GM18508 (cell line): Measurements from ENCODE around the gene ARIH2.
"Not testable (repeated sequence)": the region's sequence is repeated elsewhere in the genome, so short reads cannot be mapped to it uniquely, and the experiment has no call there.

Source experiments
- ATAC-seq: cut with Tn5 transposase; IDR thresholded peaks from one replicate; pipeline ENCODE4 v1.9.1; 2021; ENCODE audit warnings: moderate number of reproducible peaks; ENCODE audit not compliant: insufficient read depth, unreplicated experiment

ARIH2 gene

DNA sequence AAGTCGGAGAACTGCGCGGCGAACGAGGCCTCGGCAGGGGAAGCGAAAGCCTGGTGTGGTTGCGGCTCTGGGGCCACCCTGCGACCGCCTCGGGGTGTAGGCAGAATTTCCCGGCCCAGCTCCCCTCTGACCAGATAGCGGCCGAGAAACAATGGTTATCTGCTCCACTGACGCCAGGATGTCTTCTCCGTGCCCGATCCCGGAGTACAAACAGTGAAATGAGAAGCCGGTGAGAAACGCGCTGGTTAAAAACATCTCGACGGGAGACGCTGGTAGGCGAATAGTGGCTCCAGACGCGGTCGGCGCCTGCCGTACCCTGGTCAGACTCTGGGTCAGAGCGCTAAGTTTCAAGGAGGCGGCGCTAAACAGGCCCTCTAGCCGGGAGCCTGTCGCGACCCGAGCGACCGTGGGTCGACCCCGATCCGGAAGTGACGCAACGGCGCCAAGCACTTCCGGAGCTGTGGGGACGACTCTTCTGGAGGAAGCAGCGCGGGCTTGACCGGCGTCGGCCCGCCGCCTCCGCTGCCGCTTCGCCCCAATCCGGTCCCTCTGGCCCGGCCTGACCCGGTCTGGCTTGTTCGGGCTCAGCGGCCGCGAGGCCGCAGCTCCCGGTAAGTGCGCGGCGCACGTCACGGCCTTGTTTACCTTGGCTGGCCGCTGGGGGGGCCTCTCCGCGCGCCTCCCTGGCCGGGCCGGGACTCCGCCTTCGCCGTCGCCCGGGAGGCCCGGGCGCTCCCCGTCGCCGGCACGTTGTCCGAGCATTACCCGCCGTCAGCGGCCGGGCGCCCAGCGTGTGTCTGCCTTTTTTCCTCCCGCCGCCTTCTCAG is at the start of gene ARIH2:
TSS of gene ARIH2 (plus strand) at position 455 of the 827 bp plus-strand sequence. CDS start 8,717 bp downstream, outside the sequence.
- peak; percentile 49 for ATAC-seq

DNA sequence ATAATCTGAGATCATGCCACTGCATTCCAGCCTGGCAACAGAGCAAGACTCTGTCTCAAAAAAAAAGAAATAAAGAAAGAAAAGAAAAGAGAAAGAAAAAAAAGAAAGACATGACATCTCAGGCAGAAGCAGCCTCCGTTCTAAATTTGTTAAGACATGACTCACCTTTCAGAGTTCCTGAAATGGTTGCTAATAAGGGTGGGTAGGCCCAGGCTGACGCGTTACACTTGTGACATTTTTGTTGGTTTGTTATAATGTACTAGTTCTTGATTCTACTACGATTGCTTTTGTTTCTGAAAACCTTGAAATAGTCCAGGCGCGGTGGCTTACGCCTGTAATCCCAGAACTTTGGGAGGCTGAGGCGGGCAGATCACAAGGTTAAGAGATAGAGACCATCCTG is 41.0 kb upstream of the ARIH2 start:
- ATAC-seq = no peak

DNA sequence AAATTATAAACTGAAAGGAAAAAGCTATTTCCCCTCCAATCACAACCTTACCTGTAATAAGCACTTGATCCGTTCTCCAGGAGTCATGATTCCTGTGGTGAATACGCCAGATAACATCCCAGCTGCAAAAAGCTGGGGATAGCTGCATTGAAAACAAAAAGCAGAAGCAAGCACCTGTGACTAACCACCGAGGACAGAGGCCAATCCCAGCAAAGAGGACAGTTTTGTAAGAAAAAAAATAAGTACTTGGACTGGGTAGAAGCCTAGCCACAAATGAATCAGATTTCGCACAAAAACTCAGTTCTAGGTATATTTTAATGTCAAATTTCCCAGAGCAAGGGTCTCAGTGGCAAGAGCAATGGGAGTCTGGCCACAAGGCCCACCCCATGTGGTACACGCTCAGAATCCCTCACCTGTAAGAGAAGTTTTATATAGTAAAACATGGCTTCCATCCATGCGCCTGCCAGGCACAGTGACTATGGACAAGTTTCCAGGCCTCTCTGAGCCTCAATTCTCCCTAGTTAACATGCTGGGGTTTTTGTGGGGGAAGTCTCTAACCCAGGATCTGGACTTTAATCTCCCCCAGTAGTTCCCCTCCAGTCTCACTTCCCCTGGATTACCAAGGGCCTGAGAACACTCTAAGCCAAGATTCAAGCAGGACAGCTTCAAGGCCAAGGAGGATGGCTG is 39.2 kb upstream of the ARIH2 start:
- ATAC-seq = no peak

DNA sequence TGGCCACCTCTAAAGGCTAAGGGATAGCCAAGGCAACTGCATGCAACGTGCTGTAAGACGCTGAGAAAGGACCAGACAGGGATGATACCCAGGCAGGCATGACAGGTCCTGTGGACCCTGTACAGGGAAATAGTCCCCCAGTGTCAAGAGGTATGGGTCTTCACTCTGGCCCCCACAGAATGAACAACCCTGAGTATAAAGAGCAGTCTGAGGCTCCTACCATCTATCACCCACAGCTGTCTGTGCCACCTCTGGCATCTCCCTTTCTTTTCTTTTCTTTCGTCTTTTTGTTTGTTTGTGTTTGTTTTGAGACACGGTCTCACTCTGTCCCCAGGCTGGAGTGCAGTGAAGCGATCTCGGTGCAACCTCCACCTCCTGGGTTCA is 38.7 kb upstream of the ARIH2 start:
- no peak for ATAC-seq

DNA sequence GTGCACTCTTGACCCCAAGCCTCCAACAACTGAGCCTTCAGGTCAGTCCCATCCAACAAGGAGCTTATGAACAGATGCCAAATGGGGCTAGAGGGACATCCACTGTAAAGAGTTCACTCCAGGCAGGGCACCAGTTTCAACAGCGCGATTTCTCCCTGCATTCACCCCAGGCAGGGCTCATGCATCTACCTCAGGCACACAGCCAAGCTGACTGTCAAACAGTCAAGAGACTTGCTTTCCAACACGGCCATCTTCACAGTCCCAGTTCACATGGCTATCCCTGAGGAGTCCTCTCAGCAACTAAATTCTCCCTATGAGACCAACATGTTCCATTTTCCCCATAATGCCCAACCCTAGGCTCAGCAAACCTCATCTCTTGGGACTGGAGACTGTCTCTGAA is 37.6 kb upstream of the ARIH2 start:
- no peak for ATAC-seq

DNA sequence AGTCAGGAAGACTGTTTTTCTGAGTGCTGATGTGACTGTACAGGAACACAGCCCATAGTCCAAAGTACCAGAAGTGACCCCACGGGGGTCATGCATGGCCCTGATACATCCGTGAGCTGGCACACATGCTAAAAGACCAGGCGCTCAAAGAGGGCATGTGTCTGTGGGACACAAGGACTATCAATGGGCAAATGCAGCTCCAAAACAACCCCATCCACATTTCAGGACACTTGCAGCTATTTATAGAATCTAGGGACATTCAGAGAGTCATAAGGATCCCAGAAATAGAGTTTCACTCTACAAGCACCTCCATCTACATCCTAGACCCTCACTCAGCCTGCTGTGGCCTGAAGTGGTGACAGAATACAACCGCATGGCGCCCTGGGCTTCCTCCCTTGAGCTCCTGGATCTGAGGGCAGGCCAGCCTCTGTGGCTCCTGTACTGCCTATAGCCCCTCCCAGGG is 37.0 kb upstream of the ARIH2 start:
- ATAC-seq = no peak

DNA sequence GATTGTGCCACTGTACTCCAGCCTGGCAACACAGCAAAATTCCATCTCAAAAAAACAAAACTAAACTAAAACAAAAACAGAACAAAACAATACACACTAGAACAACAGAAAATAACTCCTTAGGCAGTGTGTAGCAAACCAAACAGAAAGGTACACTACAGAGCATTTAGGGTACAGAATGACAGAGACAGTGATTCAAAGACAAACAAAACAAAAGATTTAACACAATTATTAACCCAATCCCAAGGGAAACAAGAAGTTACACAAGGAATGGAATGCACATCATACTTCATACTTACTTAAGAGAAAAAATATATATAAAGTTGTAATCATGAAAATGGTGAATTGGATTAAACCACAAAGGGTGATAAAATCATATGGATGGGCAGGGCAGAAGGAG is 32.9 kb upstream of the ARIH2 start:
- no peak for ATAC-seq

DNA sequence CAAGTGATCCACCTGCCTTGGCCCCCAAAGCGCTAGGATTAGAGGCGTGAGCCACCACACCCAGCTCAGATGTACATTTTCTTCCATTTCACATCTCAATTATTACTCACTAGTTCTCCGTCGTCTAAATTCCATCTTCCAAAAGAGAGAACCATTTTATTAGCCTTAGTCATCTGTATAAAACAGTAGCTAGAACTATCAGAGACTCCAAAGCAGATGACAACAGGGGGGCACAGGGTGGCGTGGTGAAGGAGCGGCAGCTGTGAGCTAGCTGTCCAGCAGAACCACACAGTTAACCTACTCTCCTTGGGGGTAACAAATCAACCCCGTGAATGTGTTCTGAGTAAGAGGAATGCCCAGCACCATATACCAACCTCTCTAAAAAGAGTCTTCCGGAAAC is 27.0 kb upstream of the ARIH2 start:
- ATAC-seq = no peak

DNA sequence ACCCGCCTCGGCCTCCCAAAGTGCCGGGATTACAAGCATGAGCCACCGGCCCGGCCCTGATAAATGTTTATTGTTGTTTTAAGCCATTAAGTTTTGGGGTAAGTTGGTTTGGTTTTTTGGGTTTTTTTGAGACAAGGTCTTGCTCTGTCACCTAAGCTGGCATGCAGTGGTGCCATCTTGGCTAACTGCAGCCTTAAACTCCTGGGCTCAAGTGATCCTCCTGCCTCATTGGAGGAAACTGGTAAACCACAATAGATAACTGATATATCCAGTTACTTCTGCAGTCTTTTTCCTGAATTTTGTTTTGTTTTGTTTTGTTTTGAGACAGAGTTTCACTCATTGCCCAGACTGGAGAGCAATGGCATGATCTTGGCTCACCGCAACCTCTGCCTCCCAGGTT is 24.1 kb upstream of the ARIH2 start:
- no peak for ATAC-seq

DNA sequence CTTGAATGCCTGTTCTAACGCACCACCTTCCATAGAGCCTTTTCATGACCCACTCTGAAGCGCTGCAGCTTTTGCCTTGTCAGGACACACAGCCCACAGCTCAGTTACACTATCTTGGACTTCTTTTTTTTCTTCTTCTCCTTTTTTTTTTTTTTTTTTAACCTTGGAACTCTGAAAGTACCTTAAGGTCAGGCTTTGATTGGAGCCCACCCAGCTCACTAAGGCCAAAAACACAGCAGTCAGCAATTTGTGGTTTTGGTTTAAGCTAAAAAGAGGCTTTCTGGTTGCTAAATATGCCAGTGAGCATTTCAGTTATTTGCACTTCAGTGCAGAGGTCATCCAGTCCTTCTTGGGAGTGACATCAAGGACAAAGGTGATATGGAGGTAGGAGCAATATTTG is 21.7 kb upstream of the ARIH2 start:
- no peak for ATAC-seq

DNA sequence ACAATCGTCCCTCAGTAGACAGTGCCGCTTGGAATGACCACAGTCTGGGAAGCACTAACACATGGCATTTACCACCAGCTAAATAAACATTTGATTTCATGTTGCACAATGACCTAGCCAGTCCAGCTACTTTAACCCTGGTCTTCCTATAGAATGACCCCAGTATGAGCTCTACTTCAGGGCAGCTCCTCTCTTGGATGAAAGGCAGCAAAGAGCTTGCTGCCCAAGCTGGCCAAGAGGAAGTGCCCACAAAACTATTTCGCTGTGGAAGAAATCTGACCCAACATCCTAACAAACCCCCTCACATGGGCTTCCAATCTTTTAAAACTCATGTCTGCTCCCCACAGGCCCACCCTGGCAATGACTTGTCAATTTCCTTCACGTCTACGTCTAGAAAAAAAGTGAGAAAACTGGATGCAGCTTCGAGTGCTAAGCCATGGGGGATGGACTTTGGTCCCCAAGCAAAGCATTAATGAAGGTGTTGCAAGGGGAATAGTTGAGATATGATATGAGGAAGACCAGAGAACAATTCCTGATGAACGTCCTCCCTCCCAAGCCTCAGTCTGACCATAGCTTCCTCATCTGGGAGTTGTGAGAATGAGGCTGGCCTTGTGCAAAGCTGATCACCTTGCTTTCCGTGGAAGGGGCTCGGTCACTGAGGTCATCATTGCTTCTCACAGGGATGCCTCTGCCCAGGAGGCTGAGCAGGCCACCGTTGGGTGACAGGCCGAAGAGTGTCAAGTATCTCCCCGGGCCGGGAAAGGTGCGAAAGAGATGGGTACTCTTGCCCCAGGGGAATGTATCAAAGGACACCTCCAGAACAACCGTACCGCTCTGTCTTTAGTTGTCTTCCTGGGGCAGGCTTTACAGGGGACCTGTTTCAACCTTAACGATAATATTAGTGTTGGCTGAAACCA is 20.9 kb upstream of the ARIH2 start:
- no peak for ATAC-seq

DNA sequence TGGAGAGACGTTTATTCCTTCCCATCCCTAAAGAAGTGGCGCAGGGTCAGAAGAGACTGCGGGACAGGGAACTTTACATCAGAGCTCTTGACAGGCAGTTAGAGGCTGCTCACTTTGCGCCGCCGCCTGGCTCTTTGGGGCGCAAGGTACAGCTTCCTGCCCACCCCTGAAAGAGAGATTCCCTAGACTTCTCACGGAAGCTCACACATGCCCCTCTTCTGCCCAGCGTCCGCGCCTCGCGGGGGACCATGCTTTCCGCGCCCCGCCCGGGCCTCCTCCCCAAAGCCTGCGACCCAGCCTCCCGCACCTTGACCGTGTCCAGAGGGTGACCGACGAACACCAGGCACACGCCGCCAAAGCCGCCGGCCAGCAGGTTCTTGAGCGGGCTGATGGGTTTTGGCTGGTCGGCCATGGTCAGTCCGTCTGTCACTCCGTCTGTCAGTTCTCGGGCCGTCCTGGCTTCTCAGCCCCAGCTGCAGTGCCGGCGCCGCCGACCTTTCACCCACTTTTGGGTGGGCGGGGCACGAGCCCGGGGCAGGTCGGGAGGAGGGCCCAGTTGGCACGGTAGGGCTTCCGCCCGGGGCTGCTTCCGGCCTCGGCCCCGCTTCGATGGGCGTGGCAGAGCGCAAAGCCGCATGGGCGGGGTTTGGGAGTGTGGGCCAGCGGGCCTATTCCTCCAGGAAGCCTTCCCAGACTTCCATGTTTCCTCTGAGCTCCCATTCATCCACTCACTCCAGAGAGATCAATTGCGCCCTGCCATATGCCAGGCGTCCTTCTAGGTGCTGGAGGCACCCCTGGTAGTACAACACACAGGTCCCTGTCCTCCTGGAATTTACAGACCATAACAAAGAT is 20.0 kb upstream of the ARIH2 start, which contains the start of gene SLC25A20:
TSS of gene SLC25A20 (minus strand) at position 500 of the 852 bp plus-strand sequence. CDS start at position 412, 88 bp downstream.
- ATAC-seq = no peak

DNA sequence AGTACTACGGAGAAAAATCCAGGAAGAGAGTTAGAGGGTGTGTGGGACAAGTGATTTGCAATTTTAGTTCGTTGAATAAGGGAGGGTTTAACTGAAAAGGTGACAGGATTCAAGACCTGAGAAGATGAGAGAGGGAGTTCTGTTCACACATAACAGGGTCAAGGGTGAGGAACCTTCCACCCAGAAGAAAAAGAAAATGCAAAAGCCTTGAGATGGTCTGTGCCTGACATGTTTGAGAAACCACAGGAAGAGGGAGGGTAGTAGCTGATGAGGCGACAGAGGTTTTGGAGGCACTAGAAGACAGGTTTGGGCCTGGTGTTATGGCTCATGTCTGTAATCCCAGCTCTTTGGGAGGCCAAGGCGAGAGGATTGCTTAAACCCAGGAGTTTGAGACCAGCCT is 19.4 kb upstream of the ARIH2 start:
- ATAC-seq = no peak

DNA sequence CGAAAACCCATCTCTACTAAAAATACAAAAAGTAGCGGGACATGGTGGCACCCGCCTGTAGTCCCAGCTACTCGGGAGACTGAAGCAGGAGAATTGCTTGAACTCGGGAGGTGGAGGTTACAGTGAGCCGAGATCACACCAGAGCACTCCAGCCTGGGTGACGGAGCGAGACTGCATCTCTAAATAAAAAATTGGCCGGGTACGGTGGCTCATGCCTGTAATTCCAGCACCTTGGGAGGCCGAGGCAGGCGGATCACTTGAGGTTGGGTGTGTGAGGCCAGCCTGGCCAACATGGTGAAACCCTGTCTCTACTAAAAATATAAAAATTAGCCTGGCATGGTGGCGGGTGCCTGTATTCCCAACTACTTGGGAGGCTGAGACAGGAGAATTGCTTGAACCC is 11.6 kb upstream of the ARIH2 start:
- ATAC-seq = not testable (repeated sequence)

DNA sequence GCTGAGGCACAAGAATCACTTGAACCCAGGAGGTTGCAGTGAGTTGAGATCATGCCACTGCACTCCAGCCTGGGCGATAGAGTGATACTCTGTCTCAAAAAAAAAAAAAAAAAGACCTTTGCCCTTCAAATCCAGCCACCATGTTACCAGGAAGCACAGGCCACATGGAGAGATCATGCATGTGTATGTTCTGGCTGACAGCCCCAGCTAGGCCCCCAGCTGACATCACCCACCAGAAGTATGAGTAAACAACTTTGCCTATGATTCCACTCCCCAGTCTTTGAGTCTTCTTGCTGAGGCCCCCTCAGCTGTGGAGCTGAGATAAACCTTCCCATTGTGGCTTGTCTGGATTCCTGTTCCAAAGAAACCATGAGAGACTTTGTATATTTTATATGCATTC is 3.3 kb upstream of the ARIH2 start:
- no peak for ATAC-seq

DNA sequence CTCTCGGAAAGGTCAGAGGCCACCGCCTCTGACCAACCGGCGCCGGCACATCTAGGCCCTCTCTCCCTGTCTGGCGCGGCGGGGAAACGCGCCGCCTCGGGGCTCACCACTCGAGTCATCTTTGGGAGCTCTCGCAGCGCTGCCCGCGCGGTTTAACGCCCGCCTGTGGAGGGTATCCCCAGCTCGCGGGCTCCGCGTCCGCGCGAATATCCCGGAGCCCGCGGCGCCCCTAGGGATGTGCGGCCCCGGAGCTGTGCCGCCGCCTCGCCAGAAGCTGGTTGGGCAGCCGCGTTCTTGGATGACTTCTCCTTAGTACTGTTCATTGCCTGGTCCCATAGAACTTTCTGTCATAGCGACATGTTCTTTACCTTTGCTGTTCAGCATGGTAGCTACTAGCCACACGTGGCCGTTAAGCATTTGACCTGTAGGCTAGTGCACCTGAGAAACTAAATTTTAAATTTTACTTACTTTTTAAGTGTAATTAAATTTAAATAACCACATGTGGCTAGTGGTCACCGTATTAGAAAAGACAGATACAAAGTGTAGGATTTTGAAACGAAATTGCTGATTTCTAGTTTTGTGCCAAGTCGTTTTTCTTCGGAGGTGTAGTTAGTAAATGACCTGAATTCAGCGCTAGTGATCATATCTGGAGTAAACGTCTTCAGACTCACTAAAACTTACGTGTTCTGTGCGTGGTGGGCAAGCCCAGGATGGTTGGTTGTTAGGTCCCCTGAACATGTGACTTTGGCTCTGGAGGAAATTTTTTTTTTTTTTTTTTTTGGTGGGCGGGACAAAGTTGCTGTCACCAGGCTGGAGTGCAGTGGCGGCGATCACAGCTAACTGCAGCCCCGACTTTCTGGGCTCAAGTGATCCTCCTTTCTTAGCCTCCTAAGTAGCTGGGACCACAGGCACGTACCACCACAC is 835 bp downstream of the ARIH2 start:
- ATAC-seq = no peak

DNA sequence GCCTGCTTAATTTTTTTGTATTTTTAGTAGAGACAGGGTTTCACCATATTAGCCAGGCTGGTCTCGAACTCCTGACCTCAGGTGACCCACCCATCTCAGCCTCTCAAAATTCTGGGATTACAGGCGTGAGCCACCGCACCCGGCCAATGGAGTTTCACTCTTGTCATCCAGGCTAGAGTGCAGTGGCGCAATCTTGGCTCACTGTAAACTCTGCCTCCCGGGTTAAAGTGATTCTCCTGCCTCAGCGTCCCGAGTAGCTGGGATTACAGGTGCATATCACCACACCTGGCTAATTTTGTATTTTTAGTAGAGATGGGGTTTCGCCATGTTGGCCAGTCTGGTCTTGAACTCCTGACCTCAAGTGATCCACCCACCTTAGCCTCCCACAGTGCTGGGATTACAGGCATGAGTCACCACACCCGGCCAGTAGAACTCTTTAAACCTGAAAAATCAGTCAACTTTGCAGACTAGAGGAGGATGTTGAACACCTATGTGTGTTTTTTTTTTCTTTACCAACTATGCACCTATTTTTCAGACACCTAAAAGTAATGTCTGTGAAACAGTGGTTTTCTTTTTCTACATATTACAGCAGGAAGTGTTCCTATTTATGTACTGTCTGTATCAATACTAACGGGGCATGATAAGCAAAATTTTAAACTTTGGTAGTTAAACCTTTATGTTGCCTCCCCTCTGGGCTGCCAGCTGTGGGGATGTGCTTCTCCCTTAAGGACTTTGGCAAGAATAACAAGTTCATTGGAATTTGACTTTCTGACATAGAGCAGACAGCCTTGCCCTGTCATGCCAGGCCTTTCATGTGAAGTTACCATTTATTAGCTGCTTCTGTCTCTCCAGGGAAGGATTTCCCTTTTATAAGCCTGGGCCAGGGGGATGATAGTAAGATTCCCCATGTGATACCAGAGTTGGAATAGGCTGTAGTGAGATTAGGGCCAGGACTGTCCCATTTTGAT is 8.1 kb downstream of the ARIH2 start:
- ATAC-seq = no peak

DNA sequence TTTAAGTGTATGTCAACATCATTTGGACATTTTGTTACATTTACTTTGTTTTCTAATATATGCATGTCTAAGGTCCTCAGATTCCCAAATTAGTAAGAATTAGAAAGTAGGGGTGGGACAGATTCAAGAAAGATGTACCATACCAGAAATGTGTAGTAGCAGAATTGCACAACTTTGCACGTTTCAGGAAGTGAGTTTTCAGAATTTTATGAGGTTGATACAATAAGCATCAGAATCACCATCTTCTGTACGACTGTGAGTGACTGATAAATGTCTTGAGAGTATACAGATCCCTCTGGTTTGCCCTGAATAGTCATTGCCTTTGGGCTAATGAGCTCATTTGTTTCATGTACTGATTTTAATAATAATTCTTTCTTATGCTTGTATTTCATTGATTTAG is 9.3 kb downstream of the ARIH2 start:
- ATAC-seq = no peak
